ENCODE data around the gene SLC38A8.

SLC38A8 gene

GRCh38 chr16:83967838-83968305 is 74.7 kb downstream of the SLC38A8 start, which contains the start of gene NECAB2:
Gene NECAB2, plus strand, starts transcription at chr16:83968244. Its CDS starts 405 bp downstream, at chr16:83968649.
- no peak for DNase-seq

GRCh38 chr16:83967091-83967490 is 75.5 kb downstream of the SLC38A8 start:
- DNase-seq = no peak

GRCh38 chr16:83966153-83966696 is 76.4 kb downstream of the SLC38A8 start:
- no peak for DNase-seq

GRCh38 chr16:83965444-83966152 is 77.0 kb downstream of the SLC38A8 start:
- no peak for DNase-seq

- DNase-seq = no peak
Measured at GRCh38 chr16:83964684-83965443, 77.7 kb downstream of the SLC38A8 start.

GRCh38 chr16:83963277-83964119 is 79.1 kb downstream of the SLC38A8 start:
- DNase-seq = no peak

GRCh38 chr16:83961591-83961990 is 81.0 kb downstream of the SLC38A8 start:
- DNase-seq = no peak

GRCh38 chr16:83960521-83961249 is 81.9 kb downstream of the SLC38A8 start:
- no peak for DNase-seq

Measured in DMS 273 treated with DMSO at 0.1 percent for 48 hours (cell line).